DND-41 (cell line): ENCODE data around the gene TBC1D1.

Experiments
- EZH2 ChIP-seq: IDR thresholded peaks from 3 replicates; pipeline ENCODE4 v1.6.1; 2012; ENCODE audit warnings: borderline replicate concordance, low read depth, mild to moderate bottlenecking, moderate library complexity, low read length, inconsistent platforms; ENCODE audit not compliant: severe bottlenecking
- TF ChIP-seq, protein P1 (sequence below): IDR thresholded peaks from 2 replicates; pipeline ENCODE4 v1.5.1; 2012; ENCODE audit warnings: borderline replicate concordance, low read length, moderate library complexity, mild to moderate bottlenecking; ENCODE audit not compliant: poor library complexity, severe bottlenecking; ENCODE audit errors: extremely low read depth

DNA sequence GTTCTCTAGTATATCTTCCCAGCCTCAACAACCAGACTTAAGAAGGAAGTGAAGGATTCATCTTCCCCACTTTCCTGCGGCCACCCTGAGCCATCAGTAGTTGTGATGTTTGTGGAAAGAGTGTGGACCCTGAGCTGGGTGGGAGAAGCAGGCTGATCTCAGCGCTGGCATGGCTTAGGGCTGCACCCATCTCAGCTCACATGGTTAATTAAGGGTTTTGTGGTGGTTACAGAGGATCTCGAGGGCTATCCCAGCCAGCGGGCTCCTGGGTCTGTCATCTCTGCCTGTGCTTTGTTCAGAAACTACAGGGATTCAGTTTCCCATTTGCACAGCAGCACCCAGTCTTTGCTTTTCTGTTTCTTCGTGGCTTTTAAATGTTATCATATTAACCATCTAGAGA, 232.7 kb downstream of the TBC1D1 start:
- TF ChIP-seq, protein P1, sequence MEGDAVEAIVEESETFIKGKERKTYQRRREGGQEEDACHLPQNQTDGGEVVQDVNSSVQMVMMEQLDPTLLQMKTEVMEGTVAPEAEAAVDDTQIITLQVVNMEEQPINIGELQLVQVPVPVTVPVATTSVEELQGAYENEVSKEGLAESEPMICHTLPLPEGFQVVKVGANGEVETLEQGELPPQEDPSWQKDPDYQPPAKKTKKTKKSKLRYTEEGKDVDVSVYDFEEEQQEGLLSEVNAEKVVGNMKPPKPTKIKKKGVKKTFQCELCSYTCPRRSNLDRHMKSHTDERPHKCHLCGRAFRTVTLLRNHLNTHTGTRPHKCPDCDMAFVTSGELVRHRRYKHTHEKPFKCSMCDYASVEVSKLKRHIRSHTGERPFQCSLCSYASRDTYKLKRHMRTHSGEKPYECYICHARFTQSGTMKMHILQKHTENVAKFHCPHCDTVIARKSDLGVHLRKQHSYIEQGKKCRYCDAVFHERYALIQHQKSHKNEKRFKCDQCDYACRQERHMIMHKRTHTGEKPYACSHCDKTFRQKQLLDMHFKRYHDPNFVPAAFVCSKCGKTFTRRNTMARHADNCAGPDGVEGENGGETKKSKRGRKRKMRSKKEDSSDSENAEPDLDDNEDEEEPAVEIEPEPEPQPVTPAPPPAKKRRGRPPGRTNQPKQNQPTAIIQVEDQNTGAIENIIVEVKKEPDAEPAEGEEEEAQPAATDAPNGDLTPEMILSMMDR: no peak
- no peak for TF ChIP-seq EZH2
